Neural cell (in vitro differentiated cells): ENCODE results near the gene HM13. TPM values are rescaled to one million over a fixed set of nuclear protein-coding genes. Genes with fewer than 3 reads are reported as not detected.

Experiments
- H2AFZ ChIP-seq: fragments of 200-600, 300-800 bp; sonication (generic), shearing (Covaris generic); 2 replicates; pipeline ENCODE4 v1.6.0; 2014; ENCODE audit warnings: low read depth, mild to moderate bottlenecking, antibody characterized with exemption, low read length, moderate library complexity
- H3F3A ChIP-seq: fragments of 200-600 bp; shearing (Covaris generic); 2 replicates; pipeline ENCODE4 v1.6.1; 2016; ENCODE audit warnings: mild to moderate bottlenecking, moderate library complexity, mixed read lengths, antibody characterized with exemption, low read length; ENCODE audit not compliant: insufficient read depth, poor library complexity, severe bottlenecking
- H3K27ac ChIP-seq: fragments of 200-600, 300-800 bp; sonication (generic), shearing (Covaris generic); 2 replicates; pipeline ENCODE4 v1.5.1; 2014; ENCODE audit warnings: mild to moderate bottlenecking, low read length, moderate library complexity
- H3K27me3 ChIP-seq: fragments of 300-800, 200-600 bp; sonication (generic), shearing (Covaris generic); 2 replicates; pipeline ENCODE4 v1.6.0; 2014; ENCODE audit warnings: mild to moderate bottlenecking, low read depth, low read length, moderate library complexity; ENCODE audit not compliant: insufficient read depth
- H3K36me3 ChIP-seq: fragments of 300-800, 200-600 bp; sonication (generic), shearing (Covaris generic); 2 replicates; pipeline ENCODE4 v1.5.1; 2014; ENCODE audit warnings: mild to moderate bottlenecking, antibody characterized with exemption, low read length, moderate library complexity; ENCODE audit not compliant: insufficient read depth
- H3K4me2 ChIP-seq: fragments of 300-800, 200-600 bp; sonication (generic), shearing (Covaris generic); 2 replicates; pipeline ENCODE4 v1.6.0; 2014; ENCODE audit warnings: mild to moderate bottlenecking, low read length
- H3K4me3 ChIP-seq: fragments of 300-800, 200-600 bp; sonication (generic), shearing (Covaris generic); 2 replicates; pipeline ENCODE4 v1.5.1; 2014; ENCODE audit warnings: mild to moderate bottlenecking, low read length, moderate library complexity
- H3K79me2 ChIP-seq: fragments of 200-600 bp; shearing (Covaris generic); replicated peaks from 2 replicates; pipeline ENCODE4 v1.6.0; 2014; ENCODE audit warnings: mild to moderate bottlenecking, low read length, moderate library complexity; ENCODE audit not compliant: insufficient read depth
- H3K9ac ChIP-seq: fragments of 300-800, 200-600 bp; sonication (generic), shearing (Covaris generic); 2 replicates; pipeline ENCODE4 v1.6.1; 2016; ENCODE audit warnings: mild to moderate bottlenecking, low read length, mixed read lengths
- H3K9me2 ChIP-seq: fragments of 200-600 bp; shearing (Covaris generic); 2 replicates; pipeline ENCODE4 v1.6.1; 2016; ENCODE audit warnings: mild to moderate bottlenecking, low read length, mixed read lengths; ENCODE audit not compliant: insufficient read depth
- H3K9me3 ChIP-seq: fragments of 200-600, 300-800 bp; sonication (generic), shearing (Covaris generic); 2 replicates; pipeline ENCODE4 v1.6.1; 2016; ENCODE audit warnings: mild to moderate bottlenecking, mixed run types, low read length, moderate library complexity, mixed read lengths
- H4K20me1 ChIP-seq: fragments of 200-600 bp; shearing (Covaris generic); 2 replicates; pipeline ENCODE4 v1.6.1; 2016; ENCODE audit warnings: mild to moderate bottlenecking, mixed run types; ENCODE audit not compliant: insufficient read depth
- EP300 ChIP-seq: fragments of 450-650 bp; conservative IDR thresholded peaks from 2 replicates; pipeline ENCODE4 v1.6.1; 2014; ENCODE audit warnings: antibody characterized with exemption, mild to moderate bottlenecking, moderate library complexity; ENCODE audit not compliant: poor library complexity, severe bottlenecking
- EZH2 ChIP-seq: fragments of 200-600, 300-800 bp; shearing (Covaris generic), sonication (generic); IDR thresholded peaks from 2 replicates; pipeline ENCODE4 v1.6.1; 2014; ENCODE audit warnings: antibody characterized with exemption, low read length, borderline replicate concordance, mild to moderate bottlenecking; ENCODE audit not compliant: insufficient read depth, poor library complexity, severe bottlenecking
- MXI1 ChIP-seq: fragments of 450-650 bp; conservative IDR thresholded peaks from 2 replicates; pipeline ENCODE4 v1.6.1; 2014; ENCODE audit warnings: antibody characterized with exemption, mild to moderate bottlenecking; ENCODE audit not compliant: poor library complexity, severe bottlenecking
- POLR2AphosphoS5 ChIP-seq: IDR thresholded peaks from 2 replicates; pipeline ENCODE4 v1.6.1; 2012
- RAD21 ChIP-seq: fragments of 450-650 bp; conservative IDR thresholded peaks from 2 replicates; pipeline ENCODE4 v1.6.1; 2014; ENCODE audit warnings: antibody characterized with exemption, mild to moderate bottlenecking, moderate library complexity
- SMC3 ChIP-seq: fragments of 450-650 bp; conservative IDR thresholded peaks from 2 replicates; pipeline ENCODE4 v1.6.1; 2014; ENCODE audit warnings: antibody characterized with exemption, mild to moderate bottlenecking, moderate library complexity; ENCODE audit not compliant: poor library complexity
- TAF1 ChIP-seq: IDR thresholded peaks from 2 replicates; pipeline ENCODE4 v1.6.1; 2012; ENCODE audit warnings: low read depth
- polyA plus RNA-seq: library from polyadenylated mRNA; depleted of rRNA; stranded (reverse); fragments of >200 nt; gene quantifications from 2 replicates; pipeline ENCODE4 v1.2.3, GENCODE V29; 2014
- TF ChIP-seq, protein P1 (sequence below): fragments of 450-650 bp; IDR thresholded peaks from 2 replicates; pipeline ENCODE4 v1.5.1; 2014; ENCODE audit warnings: antibody characterized with exemption, mild to moderate bottlenecking, moderate library complexity; ENCODE audit not compliant: poor library complexity, severe bottlenecking
- TF ChIP-seq, protein P2 (sequence below): IDR thresholded peaks from 2 replicates; pipeline ENCODE4 v1.6.1; 2012; ENCODE audit warnings: borderline replicate concordance

HM13 gene
- polyA plus RNA-seq, 1 donor from 2014 or later = 95.4 TPM

DNA sequence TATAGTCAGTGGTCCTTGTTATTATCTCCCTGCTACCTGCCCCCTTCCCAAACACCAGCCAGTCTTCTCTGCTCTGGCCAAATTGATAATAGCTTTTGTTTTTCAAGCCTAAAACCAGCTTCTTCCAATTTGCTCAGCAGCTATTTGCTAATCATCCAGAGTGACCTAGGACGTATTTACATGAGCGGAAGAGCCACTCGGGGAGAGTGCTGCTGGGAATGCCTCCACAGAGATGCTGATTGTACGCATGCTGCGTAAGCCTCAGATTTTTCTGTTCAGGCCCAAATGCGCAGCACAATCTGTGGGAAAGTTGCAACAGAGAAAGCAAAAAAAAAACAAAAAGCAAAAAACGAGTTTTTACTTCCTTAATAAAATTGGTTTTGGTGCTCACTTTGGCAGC lies 66.5 kb downstream of the HM13 start:
- H2AFZ ChIP-seq = no peak overlapping the region
- no peak overlapping the region for H3K27ac ChIP-seq

DNA sequence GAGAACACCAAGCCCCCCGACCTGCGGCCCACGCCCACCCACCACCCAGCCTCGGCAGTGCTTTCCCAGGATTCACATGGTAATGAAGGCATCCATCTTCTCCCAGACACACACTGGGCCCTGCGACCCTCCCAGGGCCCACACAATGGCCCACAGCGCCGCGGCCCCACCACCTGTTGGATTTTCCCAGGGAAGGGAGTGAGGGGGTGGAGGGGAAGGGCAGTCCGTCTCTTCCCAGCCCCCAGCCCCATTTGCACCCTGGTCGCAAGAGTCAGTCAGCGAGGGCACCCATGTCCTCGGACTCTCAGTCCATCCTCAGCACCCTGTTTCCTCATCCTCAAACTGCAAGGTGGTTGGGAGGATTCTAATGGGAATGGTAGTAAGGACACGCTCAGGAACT lies 67.1 kb downstream of the HM13 start:
- H3K9me2 ChIP-seq = no peaks in the 10 kb centered on the region
- H3K27ac ChIP-seq = no peak overlapping the region
- no peak overlapping the region for H3K4me2 ChIP-seq
- no peak overlapping the region for H2AFZ ChIP-seq
- peaks cover 3% of the 10 kb centered on the region for H3K27me3 ChIP-seq
- no peaks in the 10 kb centered on the region for H3K9me3 ChIP-seq
- H3K9ac ChIP-seq = no peak overlapping the region
- no peaks in the 10 kb centered on the region for H3K79me2 ChIP-seq
- no peaks in the 10 kb centered on the region for H3F3A ChIP-seq
- no peaks in the 10 kb centered on the region for H4K20me1 ChIP-seq
- H3K4me3 ChIP-seq = no peak overlapping the region
- no peaks in the 10 kb centered on the region for H3K36me3 ChIP-seq
- TF ChIP-seq, protein P1, sequence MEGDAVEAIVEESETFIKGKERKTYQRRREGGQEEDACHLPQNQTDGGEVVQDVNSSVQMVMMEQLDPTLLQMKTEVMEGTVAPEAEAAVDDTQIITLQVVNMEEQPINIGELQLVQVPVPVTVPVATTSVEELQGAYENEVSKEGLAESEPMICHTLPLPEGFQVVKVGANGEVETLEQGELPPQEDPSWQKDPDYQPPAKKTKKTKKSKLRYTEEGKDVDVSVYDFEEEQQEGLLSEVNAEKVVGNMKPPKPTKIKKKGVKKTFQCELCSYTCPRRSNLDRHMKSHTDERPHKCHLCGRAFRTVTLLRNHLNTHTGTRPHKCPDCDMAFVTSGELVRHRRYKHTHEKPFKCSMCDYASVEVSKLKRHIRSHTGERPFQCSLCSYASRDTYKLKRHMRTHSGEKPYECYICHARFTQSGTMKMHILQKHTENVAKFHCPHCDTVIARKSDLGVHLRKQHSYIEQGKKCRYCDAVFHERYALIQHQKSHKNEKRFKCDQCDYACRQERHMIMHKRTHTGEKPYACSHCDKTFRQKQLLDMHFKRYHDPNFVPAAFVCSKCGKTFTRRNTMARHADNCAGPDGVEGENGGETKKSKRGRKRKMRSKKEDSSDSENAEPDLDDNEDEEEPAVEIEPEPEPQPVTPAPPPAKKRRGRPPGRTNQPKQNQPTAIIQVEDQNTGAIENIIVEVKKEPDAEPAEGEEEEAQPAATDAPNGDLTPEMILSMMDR = no peak
- TF ChIP-seq SMC3 = no peak
- TF ChIP-seq EZH2 = no peak
- no peak for TF ChIP-seq POLR2AphosphoS5
- TF ChIP-seq TAF1 = no peak
- TF ChIP-seq, protein P2, sequence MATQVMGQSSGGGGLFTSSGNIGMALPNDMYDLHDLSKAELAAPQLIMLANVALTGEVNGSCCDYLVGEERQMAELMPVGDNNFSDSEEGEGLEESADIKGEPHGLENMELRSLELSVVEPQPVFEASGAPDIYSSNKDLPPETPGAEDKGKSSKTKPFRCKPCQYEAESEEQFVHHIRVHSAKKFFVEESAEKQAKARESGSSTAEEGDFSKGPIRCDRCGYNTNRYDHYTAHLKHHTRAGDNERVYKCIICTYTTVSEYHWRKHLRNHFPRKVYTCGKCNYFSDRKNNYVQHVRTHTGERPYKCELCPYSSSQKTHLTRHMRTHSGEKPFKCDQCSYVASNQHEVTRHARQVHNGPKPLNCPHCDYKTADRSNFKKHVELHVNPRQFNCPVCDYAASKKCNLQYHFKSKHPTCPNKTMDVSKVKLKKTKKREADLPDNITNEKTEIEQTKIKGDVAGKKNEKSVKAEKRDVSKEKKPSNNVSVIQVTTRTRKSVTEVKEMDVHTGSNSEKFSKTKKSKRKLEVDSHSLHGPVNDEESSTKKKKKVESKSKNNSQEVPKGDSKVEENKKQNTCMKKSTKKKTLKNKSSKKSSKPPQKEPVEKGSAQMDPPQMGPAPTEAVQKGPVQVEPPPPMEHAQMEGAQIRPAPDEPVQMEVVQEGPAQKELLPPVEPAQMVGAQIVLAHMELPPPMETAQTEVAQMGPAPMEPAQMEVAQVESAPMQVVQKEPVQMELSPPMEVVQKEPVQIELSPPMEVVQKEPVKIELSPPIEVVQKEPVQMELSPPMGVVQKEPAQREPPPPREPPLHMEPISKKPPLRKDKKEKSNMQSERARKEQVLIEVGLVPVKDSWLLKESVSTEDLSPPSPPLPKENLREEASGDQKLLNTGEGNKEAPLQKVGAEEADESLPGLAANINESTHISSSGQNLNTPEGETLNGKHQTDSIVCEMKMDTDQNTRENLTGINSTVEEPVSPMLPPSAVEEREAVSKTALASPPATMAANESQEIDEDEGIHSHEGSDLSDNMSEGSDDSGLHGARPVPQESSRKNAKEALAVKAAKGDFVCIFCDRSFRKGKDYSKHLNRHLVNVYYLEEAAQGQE = no peak
- no peak for TF ChIP-seq EP300
- TF ChIP-seq RAD21 = no peak
- TF ChIP-seq MXI1 = no peak

More for the DNA sequence above, 66.5 kb downstream of the HM13 start:
- Histone ChIP-seq H3F3A (no peaks in the 10 kb centered on the region), H3K4me3 (no peak overlapping the region), H3K36me3 (no peaks in the 10 kb centered on the region), H4K20me1 (no peaks in the 10 kb centered on the region), H3K9me3 (no peaks in the 10 kb centered on the region), H3K27me3 (no peaks in the 10 kb centered on the region), H3K9me2 (no peaks in the 10 kb centered on the region), H3K79me2 (no peaks in the 10 kb centered on the region), H3K9ac (no peak overlapping the region), H3K4me2 (no peak overlapping the region)
- no peak for TF ChIP-seq TAF1
- no peak for TF ChIP-seq RAD21
